Peyer's patch (tissue), 4 donors: ENCODE data around the gene PLA2G4E.

Experiments used
- CTCF ChIP-seq, 6 experiments: fragments of 450-650 bp in 4 of 6; fragments of 200-600 bp in 2 of 6; sonication (generic) in 1 of 6; IDR thresholded peaks; one replicate each; pipeline ENCODE4 v1.5.1; 2017 to 2019; ENCODE audit warnings: antibody characterized with exemption in 6 of 6, mild to moderate bottlenecking in 3 of 6, moderate library complexity in 1 of 6
- POLR2A ChIP-seq, 2 donors: fragments of 450-650 bp; IDR thresholded peaks; one replicate each; pipeline ENCODE4 v1.5.1; 2017; ENCODE audit warnings: antibody characterized with exemption in 2 of 2, mild to moderate bottlenecking in 2 of 2, moderate library complexity in 2 of 2

GRCh38 chr15:42065468-42065867 is 44.6 kb upstream of the PLA2G4E start:
- TF ChIP-seq CTCF (IDR thresholded peaks at IDR 0.05) (no peak), POLR2A (IDR thresholded peaks at IDR 0.05) (no peak)
